Tibial nerve (tissue), 4 donors: Measurements from ENCODE around the gene TGFB3.

Experiments
- EP300 ChIP-seq, 2 donors: sonication (generic); formaldehyde crosslinking; IDR thresholded peaks; one replicate each; pipeline ENCODE4 v1.6.1; 2017; ENCODE audit warnings: antibody characterized with exemption in 2 of 2, mild to moderate bottlenecking in 1 of 2
- POLR2A ChIP-seq, 2 donors: fragments of 450-650 bp; IDR thresholded peaks; one replicate each; pipeline ENCODE4 v1.6.1; 2017; ENCODE audit warnings: antibody characterized with exemption in 2 of 2, mild to moderate bottlenecking in 2 of 2, moderate library complexity in 2 of 2
- TF ChIP-seq, protein P1 (sequence below), 5 experiments: fragments of 200-600 bp in 3 of 5; fragments of 450-650 bp in 2 of 5; sonication (generic) in 3 of 5; IDR thresholded peaks; one replicate each; pipeline ENCODE4 v1.5.1; 2016 to 2019; ENCODE audit warnings: antibody characterized with exemption in 5 of 5, mild to moderate bottlenecking in 3 of 5, moderate library complexity in 2 of 5

DNA sequence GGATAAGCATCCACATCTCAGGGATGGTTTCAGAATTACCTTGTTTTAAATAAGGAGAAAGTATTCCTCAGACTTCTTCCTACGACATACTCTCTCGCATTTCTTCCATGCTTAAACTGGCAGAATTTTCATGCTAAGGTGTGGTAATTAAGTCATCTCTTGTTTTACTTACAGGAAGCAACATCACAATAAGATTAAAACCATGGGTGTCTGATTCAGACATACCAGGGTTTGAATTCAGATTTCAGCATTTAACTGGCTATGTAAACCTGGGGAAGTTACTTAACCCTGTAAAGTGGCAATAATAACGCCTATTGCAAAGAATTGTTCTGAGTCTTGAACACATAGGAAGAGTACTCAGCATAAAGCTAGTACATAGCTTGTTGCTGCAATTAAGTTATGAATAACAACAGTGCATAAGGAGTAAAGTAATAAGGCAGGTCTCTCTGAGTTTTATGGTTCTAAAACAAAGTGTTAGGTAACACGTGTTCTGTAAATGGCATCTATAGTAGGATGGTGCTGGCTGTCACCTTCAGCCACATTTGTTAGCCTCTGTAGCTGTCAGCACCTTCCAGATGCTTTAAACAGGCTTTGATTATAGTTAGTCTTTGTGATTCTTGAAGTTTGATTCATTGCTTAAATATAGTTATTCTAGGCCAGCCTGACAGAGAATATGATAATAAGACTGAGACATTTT lies 42.6 kb upstream of the TGFB3 start:
- TF ChIP-seq, protein P1, sequence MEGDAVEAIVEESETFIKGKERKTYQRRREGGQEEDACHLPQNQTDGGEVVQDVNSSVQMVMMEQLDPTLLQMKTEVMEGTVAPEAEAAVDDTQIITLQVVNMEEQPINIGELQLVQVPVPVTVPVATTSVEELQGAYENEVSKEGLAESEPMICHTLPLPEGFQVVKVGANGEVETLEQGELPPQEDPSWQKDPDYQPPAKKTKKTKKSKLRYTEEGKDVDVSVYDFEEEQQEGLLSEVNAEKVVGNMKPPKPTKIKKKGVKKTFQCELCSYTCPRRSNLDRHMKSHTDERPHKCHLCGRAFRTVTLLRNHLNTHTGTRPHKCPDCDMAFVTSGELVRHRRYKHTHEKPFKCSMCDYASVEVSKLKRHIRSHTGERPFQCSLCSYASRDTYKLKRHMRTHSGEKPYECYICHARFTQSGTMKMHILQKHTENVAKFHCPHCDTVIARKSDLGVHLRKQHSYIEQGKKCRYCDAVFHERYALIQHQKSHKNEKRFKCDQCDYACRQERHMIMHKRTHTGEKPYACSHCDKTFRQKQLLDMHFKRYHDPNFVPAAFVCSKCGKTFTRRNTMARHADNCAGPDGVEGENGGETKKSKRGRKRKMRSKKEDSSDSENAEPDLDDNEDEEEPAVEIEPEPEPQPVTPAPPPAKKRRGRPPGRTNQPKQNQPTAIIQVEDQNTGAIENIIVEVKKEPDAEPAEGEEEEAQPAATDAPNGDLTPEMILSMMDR (IDR thresholded peaks at IDR 0.05) = no peak
- no peak for TF ChIP-seq POLR2A (IDR thresholded peaks at IDR 0.05)
- no peak for TF ChIP-seq EP300 (IDR thresholded peaks at IDR 0.05)
